Activated T-cell treated with anti-CD3 and anti-CD28 coated beads, Interleukin-2, amount 50 U/mL, for 24 hours (primary cell): Measurements from ENCODE around the gene P2RX2.
A peak's percentile ranks its signal among the peaks of the same experiment; 100 is the strongest.

ENCODE experiments used
- DNase-seq: peaks from one replicate; pipeline ENCODE4 v3.0.0-alpha.2; 2020
- H3K27ac Mint-ChIP-seq: 2 replicates; pipeline ENCODE4 v1.8.0; 2020; ENCODE audit warnings: mild to moderate bottlenecking, mixed read lengths
- H3K27me3 Mint-ChIP-seq: 2 replicates; pipeline ENCODE4 v1.8.0; 2020; ENCODE audit warnings: mixed read lengths
- H3K36me3 Mint-ChIP-seq: 2 replicates; pipeline ENCODE4 v1.8.0; 2020; ENCODE audit warnings: low read depth, mixed read lengths
- H3K4me1 Mint-ChIP-seq: 2 replicates; pipeline ENCODE4 v1.8.0; 2020; ENCODE audit warnings: low read depth, mixed read lengths
- H3K4me3 Mint-ChIP-seq: 2 replicates; pipeline ENCODE4 v1.8.0; 2020; ENCODE audit warnings: mild to moderate bottlenecking, moderate library complexity, mixed read lengths
- H3K9me3 Mint-ChIP-seq: 2 replicates; pipeline ENCODE4 v1.8.0; 2020; ENCODE audit warnings: mixed read lengths

Gene P2RX2

DNA sequence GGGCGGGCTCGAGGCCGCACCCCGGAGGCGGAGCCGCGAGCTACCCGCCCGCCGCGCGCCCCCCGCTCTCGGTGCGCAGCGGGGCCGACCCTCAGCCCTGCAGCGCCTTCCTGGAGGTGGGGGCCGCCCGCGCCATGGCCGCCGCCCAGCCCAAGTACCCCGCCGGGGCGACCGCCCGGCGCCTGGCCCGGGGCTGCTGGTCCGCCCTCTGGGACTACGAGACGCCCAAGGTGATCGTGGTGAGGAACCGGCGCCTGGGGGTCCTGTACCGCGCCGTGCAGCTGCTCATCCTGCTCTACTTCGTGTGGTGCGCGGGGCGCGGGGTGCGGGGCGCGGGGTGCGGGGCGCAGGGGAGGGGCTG, at the start of gene P2RX2:
TSS of gene P2RX2 (plus strand) at position 94 of the 361 bp plus-strand sequence. CDS start at position 135, 41 bp downstream.
- peaks cover 4% of the 10 kb centered on the region for H3K36me3 Mint-ChIP-seq
- DNase-seq, result no peak
- H3K4me1 Mint-ChIP-seq, result peaks cover 10% of the 10 kb centered on the region
- H3K27me3 Mint-ChIP-seq, result peaks cover 39% of the 10 kb centered on the region
- H3K27ac Mint-ChIP-seq, result peak within 1 kb of the TSS; percentile 56
- H3K4me3 Mint-ChIP-seq, result no peak within 1 kb of the TSS
- H3K9me3 Mint-ChIP-seq, result peaks cover 2% of the 10 kb centered on the region

- Mint-ChIP-seq H3K9me3 (no peaks in the 10 kb centered on the region), H3K4me1 (no peaks in the 10 kb centered on the region), H3K36me3 (peaks cover 31% of the 10 kb centered on the region), H3K27me3 (no peaks in the 10 kb centered on the region), H3K4me3 (no peak overlapping the region), H3K27ac (no peak overlapping the region)
- DNase-seq, result no peak
Measured at GRCh38 chr12:132568826-132569480, 49.6 kb upstream of the P2RX2 start.

DNA sequence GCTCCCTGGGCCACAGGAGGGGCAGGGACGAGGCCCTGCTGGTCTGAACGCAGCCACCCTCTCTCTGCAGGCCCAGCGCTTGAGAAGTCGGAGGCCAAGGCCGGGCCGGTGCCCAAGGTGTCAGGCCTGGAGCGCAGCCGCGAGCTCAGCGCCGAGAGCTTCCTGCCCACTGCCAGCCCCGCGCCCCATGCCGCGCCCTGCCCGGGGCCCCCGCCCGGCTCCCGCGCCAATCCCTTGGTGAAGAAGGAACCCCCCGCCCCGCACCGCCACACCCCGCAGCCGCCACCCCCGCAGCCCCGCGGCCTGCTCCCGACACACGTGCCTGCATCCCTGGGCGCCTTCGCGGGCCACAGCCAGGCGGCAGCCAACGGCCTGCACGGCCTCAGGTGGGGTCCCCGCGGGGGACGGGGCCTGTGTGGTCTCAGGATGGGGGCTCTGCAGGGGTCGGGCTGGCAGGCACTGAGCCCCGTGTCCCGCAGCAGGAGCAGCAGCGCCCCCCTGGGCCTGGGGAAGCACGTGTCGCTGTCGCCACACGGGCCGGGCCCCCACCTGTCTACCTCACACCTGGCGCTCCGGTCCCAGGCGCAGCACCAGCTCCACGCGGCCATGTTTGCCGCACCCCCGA, 48.6 kb upstream of the P2RX2 start:
- no peak for DNase-seq
- H3K36me3 Mint-ChIP-seq, result peaks cover 36% of the 10 kb centered on the region
- no peak overlapping the region for H3K4me3 Mint-ChIP-seq
- no peaks in the 10 kb centered on the region for H3K27me3 Mint-ChIP-seq
- H3K9me3 Mint-ChIP-seq, result no peaks in the 10 kb centered on the region
- no peak overlapping the region for H3K27ac Mint-ChIP-seq
- H3K4me1 Mint-ChIP-seq, result no peaks in the 10 kb centered on the region

GRCh38 chr12:132570635-132571034, 47.9 kb upstream of the P2RX2 start:
- no peak for DNase-seq
- Mint-ChIP-seq H3K9me3 (no peaks in the 10 kb centered on the region), H3K27ac (no peak overlapping the region), H3K36me3 (peaks cover 37% of the 10 kb centered on the region), H3K4me3 (no peak overlapping the region), H3K4me1 (no peaks in the 10 kb centered on the region), H3K27me3 (no peaks in the 10 kb centered on the region)

- Mint-ChIP-seq H3K27me3 (no peaks in the 10 kb centered on the region), H3K27ac (no peak overlapping the region), H3K9me3 (no peaks in the 10 kb centered on the region), H3K4me1 (no peaks in the 10 kb centered on the region), H3K4me3 (no peak overlapping the region), H3K36me3 (peaks cover 36% of the 10 kb centered on the region)
- no peak for DNase-seq
Measured at GRCh38 chr12:132571051-132571450, 47.5 kb upstream of the P2RX2 start.

- Mint-ChIP-seq H3K4me1 (no peaks in the 10 kb centered on the region), H3K4me3 (no peak overlapping the region), H3K36me3 (peaks cover 38% of the 10 kb centered on the region), H3K27ac (no peak overlapping the region), H3K9me3 (no peaks in the 10 kb centered on the region), H3K27me3 (no peaks in the 10 kb centered on the region)
- no peak for DNase-seq
Measured at GRCh38 chr12:132571598-132571997, 47.0 kb upstream of the P2RX2 start.

DNA sequence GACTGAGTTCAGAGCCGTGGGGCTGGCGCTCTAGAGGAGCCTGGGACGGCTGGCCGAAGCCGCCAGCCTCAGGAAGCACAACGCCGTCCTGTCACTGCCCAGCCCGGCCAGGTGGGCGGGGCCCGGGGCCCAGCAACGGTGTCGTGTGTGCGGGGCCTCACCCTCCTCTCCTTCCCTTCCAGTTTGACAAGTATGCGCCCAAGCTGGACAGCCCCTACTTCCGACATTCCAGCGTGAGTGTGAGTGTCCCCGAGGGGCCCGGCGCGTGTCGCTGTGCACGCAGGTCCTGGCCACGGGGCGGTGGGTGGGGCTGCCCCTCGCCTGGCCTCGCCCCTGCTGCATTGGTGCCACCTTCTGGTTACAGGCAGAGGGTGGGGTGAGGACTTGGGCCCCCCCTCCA, 46.5 kb upstream of the P2RX2 start:
- no peak overlapping the region for H3K4me3 Mint-ChIP-seq
- H3K36me3 Mint-ChIP-seq, result peaks cover 41% of the 10 kb centered on the region
- no peak overlapping the region for H3K27ac Mint-ChIP-seq
- no peaks in the 10 kb centered on the region for H3K4me1 Mint-ChIP-seq
- DNase-seq, result no peak
- H3K27me3 Mint-ChIP-seq, result no peaks in the 10 kb centered on the region
- H3K9me3 Mint-ChIP-seq, result no peaks in the 10 kb centered on the region

DNA sequence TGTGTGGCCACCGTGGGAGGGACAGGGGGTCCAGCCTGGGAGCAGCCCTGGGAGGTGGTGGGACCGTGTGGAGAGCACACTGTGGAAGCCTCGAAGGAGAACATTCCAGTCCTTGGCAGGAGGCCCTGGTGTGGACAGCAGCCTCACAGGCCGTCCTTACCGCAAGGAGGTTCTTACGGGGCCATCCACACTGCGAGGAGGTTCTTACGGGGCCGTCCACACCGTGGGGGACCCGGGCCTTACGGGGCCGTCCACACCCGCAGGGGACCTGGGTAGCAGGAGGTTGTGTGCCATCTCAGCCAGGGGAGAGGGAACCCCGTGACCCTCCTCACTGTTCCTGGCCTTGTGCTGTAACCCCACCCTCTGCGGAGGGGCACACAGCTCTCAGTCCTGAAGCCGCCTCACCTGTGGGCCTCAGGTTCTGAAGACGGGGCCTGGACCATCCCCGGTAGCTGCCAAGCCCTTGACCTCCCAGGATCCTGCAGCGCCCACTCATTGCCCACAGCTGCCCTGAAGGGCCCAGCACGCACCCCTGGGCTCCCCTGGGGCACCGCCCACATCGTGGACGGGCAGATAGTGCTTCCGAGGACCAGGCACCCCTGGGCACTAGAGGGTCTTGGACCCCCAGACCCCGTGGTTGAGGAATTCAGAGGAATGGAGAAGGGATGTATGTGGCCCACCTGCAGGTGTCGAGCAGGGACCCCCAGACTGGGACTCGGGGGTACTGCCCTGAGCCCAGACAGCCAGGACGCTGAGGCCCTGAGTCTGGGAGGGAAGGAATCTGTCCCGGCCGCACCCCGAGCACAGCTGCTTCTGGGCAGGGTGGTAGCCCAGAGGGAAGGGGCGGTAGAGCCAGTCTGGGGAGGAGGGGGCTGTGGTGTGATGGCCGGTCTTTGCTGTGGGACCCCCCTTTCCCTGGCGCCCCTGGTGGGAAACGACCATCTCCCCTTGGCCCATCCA, 45.5 kb upstream of the P2RX2 start:
- no peaks in the 10 kb centered on the region for H3K9me3 Mint-ChIP-seq
- no peaks in the 10 kb centered on the region for H3K27me3 Mint-ChIP-seq
- H3K27ac Mint-ChIP-seq, result no peak overlapping the region
- no peak for DNase-seq
- H3K4me1 Mint-ChIP-seq, result no peaks in the 10 kb centered on the region
- H3K36me3 Mint-ChIP-seq, result peaks cover 47% of the 10 kb centered on the region
- H3K4me3 Mint-ChIP-seq, result no peak overlapping the region

- Mint-ChIP-seq H3K27ac (no peak overlapping the region), H3K9me3 (no peaks in the 10 kb centered on the region), H3K27me3 (no peaks in the 10 kb centered on the region), H3K4me1 (no peaks in the 10 kb centered on the region), H3K4me3 (no peak overlapping the region), H3K36me3 (peaks cover 51% of the 10 kb centered on the region)
- DNase-seq, result no peak
Measured at GRCh38 chr12:132574271-132574996, 44.1 kb upstream of the P2RX2 start.

DNA sequence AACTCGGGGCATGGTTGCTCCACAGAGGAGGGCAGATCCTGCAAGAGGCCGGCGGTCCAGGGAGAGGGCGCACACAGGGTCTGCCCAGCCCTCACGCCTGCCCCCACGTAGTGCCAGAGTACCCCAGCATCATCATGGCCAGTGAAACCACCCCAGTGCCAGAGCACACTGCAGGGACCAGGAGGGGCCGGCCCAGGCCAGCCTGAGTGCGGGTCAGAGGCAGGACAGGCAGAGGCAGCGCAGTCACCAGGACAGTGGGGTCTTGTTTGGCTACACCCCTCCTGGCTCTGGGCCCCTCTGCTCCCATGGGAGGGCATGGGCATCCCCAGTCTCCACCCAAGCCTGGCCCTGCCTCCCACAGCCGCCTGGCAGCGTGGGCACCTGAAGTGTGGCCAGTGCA, 42.9 kb upstream of the P2RX2 start:
- Mint-ChIP-seq H3K4me3 (no peak overlapping the region), H3K36me3 (peaks cover 60% of the 10 kb centered on the region), H3K27ac (no peak overlapping the region), H3K4me1 (no peaks in the 10 kb centered on the region), H3K27me3 (no peaks in the 10 kb centered on the region), H3K9me3 (no peaks in the 10 kb centered on the region)
- no peak for DNase-seq

DNA sequence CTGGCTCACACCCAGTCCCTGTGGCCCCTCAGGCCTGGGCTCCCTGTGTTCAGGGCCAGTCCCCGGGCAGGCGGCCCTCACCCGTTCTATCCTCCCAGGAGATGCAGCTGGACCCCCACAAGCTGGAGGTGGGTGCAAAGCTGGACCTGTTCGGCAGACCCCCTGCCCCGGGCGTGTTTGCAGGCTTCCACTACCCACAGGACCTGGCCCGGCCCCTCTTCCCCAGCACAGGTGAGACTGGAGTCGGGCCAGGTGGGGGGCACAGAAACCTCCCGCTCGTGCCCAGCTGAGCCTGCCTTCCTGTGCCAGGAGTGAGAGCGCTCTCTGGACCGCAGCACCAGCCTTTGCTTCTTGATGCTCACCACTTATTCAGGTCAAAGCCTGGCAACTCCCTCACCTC, 41.9 kb upstream of the P2RX2 start:
- Mint-ChIP-seq H3K27me3 (no peaks in the 10 kb centered on the region), H3K27ac (no peak overlapping the region), H3K9me3 (no peaks in the 10 kb centered on the region), H3K36me3 (peaks cover 61% of the 10 kb centered on the region), H3K4me1 (no peaks in the 10 kb centered on the region), H3K4me3 (no peak overlapping the region)
- DNase-seq, result no peak

DNA sequence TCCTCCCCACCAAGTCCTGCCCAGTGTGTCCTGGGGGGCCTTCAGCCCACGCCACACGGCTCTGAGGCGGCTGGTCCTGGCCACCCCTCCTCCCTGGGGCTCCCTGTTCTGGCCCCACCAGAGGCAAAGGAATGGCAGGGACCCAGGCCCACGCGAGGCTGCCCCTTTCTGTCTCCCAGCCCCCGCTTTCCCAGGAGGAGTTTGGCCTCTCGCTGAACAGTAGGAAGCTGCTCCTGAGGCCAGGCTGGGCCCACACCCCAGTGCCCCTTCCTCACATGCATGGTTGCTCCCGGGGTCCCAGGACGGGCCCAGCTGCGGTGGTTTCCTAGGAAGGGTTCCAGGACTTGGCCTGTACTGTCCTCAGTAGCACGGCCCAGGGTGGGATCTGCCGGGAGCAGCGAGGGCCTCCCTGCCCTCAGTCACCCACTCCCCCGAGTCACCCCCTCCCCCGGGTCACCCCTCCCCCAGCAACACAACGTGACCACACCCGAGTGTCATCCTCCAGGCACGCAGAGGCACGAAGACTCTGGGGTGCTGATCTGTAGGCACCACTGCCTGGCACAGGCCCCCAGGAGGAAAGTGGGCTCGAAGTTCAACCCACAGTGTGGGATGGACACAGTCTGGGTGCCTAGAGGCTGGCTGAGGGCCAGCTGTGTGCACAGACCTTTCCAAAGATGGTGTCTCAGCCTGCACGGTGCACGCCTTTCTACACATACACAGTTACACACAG, 41.2 kb upstream of the P2RX2 start:
- Mint-ChIP-seq H3K36me3 (peaks cover 61% of the 10 kb centered on the region), H3K4me1 (no peaks in the 10 kb centered on the region), H3K27ac (no peak overlapping the region), H3K4me3 (no peak overlapping the region), H3K9me3 (no peaks in the 10 kb centered on the region), H3K27me3 (no peaks in the 10 kb centered on the region)
- no peak for DNase-seq

GRCh38 chr12:132578118-132578517, 40.5 kb upstream of the P2RX2 start:
- DNase-seq, result no peak
- H3K27me3 Mint-ChIP-seq, result no peaks in the 10 kb centered on the region
- H3K9me3 Mint-ChIP-seq, result no peaks in the 10 kb centered on the region
- H3K36me3 Mint-ChIP-seq, result peaks cover 62% of the 10 kb centered on the region
- no peak overlapping the region for H3K4me3 Mint-ChIP-seq
- H3K4me1 Mint-ChIP-seq, result no peaks in the 10 kb centered on the region
- no peak overlapping the region for H3K27ac Mint-ChIP-seq

DNA sequence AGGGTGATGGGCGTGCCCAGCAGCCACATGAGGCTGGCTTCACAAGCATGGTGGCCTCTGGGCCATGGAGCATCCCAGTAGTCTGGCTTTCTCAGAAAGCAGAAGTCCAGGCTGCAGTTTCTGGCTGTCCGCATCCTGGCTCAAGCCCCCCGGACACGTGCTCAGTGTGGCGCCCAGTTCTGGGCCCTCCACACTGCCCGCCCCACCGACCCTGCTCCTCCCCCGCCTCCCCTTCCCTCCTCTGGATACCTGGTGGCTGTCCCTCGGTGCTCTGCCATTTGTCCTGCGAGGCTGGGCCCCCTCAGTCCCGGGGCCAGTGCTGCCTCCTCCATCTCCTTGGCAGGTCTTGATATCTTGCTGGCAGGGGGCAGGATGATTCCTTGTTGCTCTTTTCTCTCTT, 39.8 kb upstream of the P2RX2 start:
- Mint-ChIP-seq H3K4me1 (no peaks in the 10 kb centered on the region), H3K9me3 (no peaks in the 10 kb centered on the region), H3K36me3 (peaks cover 62% of the 10 kb centered on the region), H3K4me3 (no peak overlapping the region), H3K27ac (no peak overlapping the region), H3K27me3 (no peaks in the 10 kb centered on the region)
- DNase-seq, result no peak
